SU-DHL-6 (cell line): Measurements from ENCODE around the gene KCNIP2.

Experiments used
- EZH2phosphoT487 ChIP-seq: fragments of 200-600 bp; sonication (generic), shearing (Covaris generic); conservative IDR thresholded peaks from 2 replicates; pipeline ENCODE4 v1.6.1; 2018; ENCODE audit warnings: mild to moderate bottlenecking, antibody characterized with exemption, low read length, moderate library complexity, mixed read lengths
- TF ChIP-seq, protein P1 (sequence below): fragments of 200-600 bp; sonication (generic); IDR thresholded peaks from one replicate; pipeline ENCODE4 v1.5.1; 2017; ENCODE audit warnings: antibody characterized with exemption, mild to moderate bottlenecking, low read length, moderate library complexity; ENCODE audit not compliant: insufficient read depth, poor library complexity, severe bottlenecking

DNA sequence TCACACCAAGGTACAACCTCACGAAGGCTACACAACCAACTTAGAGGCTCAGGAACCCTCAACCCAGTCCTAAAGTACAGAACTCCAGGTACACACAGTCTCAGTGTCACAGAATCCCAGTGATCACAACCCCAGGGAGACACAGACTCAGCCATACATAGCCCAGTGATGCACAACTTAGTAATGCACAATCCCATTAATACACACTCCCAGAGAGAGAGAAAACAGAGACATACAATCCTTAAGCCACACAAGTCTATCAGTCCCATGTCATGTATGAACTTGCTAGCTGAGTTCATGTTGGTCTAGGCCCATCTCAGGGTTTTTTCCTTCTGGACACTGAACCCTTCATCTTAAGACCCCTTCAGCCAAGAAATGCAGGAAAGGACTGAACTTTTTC is 4.6 kb downstream of the KCNIP2 start:
- TF ChIP-seq, protein P1, sequence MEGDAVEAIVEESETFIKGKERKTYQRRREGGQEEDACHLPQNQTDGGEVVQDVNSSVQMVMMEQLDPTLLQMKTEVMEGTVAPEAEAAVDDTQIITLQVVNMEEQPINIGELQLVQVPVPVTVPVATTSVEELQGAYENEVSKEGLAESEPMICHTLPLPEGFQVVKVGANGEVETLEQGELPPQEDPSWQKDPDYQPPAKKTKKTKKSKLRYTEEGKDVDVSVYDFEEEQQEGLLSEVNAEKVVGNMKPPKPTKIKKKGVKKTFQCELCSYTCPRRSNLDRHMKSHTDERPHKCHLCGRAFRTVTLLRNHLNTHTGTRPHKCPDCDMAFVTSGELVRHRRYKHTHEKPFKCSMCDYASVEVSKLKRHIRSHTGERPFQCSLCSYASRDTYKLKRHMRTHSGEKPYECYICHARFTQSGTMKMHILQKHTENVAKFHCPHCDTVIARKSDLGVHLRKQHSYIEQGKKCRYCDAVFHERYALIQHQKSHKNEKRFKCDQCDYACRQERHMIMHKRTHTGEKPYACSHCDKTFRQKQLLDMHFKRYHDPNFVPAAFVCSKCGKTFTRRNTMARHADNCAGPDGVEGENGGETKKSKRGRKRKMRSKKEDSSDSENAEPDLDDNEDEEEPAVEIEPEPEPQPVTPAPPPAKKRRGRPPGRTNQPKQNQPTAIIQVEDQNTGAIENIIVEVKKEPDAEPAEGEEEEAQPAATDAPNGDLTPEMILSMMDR: no peak
- TF ChIP-seq EZH2phosphoT487: no peak
